Fibroblast of gingiva (primary cell): ENCODE data around the gene S100Z.
A peak's percentile ranks its signal among the peaks of the same experiment; 100 is the strongest.
"Not testable (repeated sequence)": the region's sequence is repeated elsewhere in the genome, so short reads cannot be mapped to it uniquely, and the experiment has no call there.

Experiments used
- DNase-seq: peaks from one replicate; pipeline ENCODE4 v3.0.0-alpha.2; 2011; ENCODE audit warnings: low read depth

Gene S100Z

GRCh38 chr5:76826416-76826815, 23.4 kb upstream of the S100Z start:
- DNase-seq: not testable (repeated sequence)

- DNase-seq: peak; percentile 23
These were observed 18.7 kb upstream of the S100Z start for GRCh38 chr5:76831110-76831452.

GRCh38 chr5:76836181-76836580, 13.6 kb upstream of the S100Z start:
- no peak for DNase-seq

GRCh38 chr5:76836585-76836984, 13.2 kb upstream of the S100Z start:
- DNase-seq: no peak

- DNase-seq: peak; percentile 32
These were observed 11.1 kb upstream of the S100Z start for GRCh38 chr5:76838481-76839261.

- no peak for DNase-seq
These were observed 8.5 kb upstream of the S100Z start for GRCh38 chr5:76841361-76841760.

- no peak for DNase-seq
These were observed 3.9 kb upstream of the S100Z start for GRCh38 chr5:76845890-76846289.

- no peak for DNase-seq
These were observed 830 bp downstream of the S100Z start for GRCh38 chr5:76850543-76851145.

GRCh38 chr5:76851728-76852369, 2.0 kb downstream of the S100Z start:
- no peak for DNase-seq

- DNase-seq: no peak
These were observed 3.0 kb downstream of the S100Z start for GRCh38 chr5:76852772-76853171.

GRCh38 chr5:76853741-76854140, 3.9 kb downstream of the S100Z start:
- DNase-seq: not testable (repeated sequence)

GRCh38 chr5:76854644-76855043, 4.8 kb downstream of the S100Z start:
- no peak for DNase-seq

- DNase-seq: not testable (repeated sequence)
These were observed 5.7 kb downstream of the S100Z start for GRCh38 chr5:76855501-76855900.

GRCh38 chr5:76855961-76856360, 6.1 kb downstream of the S100Z start:
- DNase-seq: no peak

GRCh38 chr5:76856800-76857199, 7.0 kb downstream of the S100Z start:
- DNase-seq: not testable (repeated sequence)

- DNase-seq: peak; percentile 74
These were observed 9.9 kb downstream of the S100Z start for GRCh38 chr5:76859591-76860247.

- DNase-seq: peak; percentile 74
These were observed 11.8 kb downstream of the S100Z start for GRCh38 chr5:76861612-76862011.

GRCh38 chr5:76863001-76863400, 13.2 kb downstream of the S100Z start:
- no peak for DNase-seq

- DNase-seq: no peak
These were observed 16.7 kb downstream of the S100Z start for GRCh38 chr5:76866503-76866902.

GRCh38 chr5:76867038-76867437, 17.2 kb downstream of the S100Z start:
- no peak for DNase-seq

- DNase-seq: peak; percentile 47
These were observed 18.2 kb downstream of the S100Z start for GRCh38 chr5:76867827-76868693.

GRCh38 chr5:76870046-76870445, 20.2 kb downstream of the S100Z start:
- no peak for DNase-seq
